Neural progenitor cell (in vitro differentiated cells): ENCODE measurements around the gene LAMA1. TPM values are rescaled to one million over a fixed set of nuclear protein-coding genes. Genes with fewer than 3 reads are reported as not detected.
A peak's percentile ranks its signal among the peaks of the same experiment; 100 is the strongest.

Experiments used
- DNase-seq: peaks from one replicate; pipeline ENCODE4 v3.0.0-alpha.2; 2016; ENCODE audit warnings: low spot score
- H2AFZ ChIP-seq: fragments of 200-600 bp; sonication (generic); replicated peaks from 2 replicates; pipeline ENCODE4 v1.6.1; 2016; ENCODE audit warnings: antibody characterized with exemption
- H3F3A ChIP-seq: fragments of 200-600 bp; sonication (generic); 2 replicates; pipeline ENCODE4 v1.6.1; 2016; ENCODE audit warnings: antibody characterized with exemption, low read depth
- H3K27ac ChIP-seq: fragments of 200-600 bp; sonication (generic); 2 replicates; pipeline ENCODE4 v1.5.1; 2016; ENCODE audit warnings: mild to moderate bottlenecking
- H3K27me3 ChIP-seq: fragments of 200-600 bp; sonication (generic); 2 replicates; pipeline ENCODE4 v1.6.1; 2016; ENCODE audit warnings: mild to moderate bottlenecking, moderate library complexity
- H3K36me3 ChIP-seq: fragments of 200-600 bp; sonication (generic); 2 replicates; pipeline ENCODE4 v1.5.1; 2016
- H3K4me1 ChIP-seq: fragments of 200-600 bp; sonication (generic); 2 replicates; pipeline ENCODE4 v1.6.1; 2016; ENCODE audit warnings: mixed run types
- H3K4me2 ChIP-seq: fragments of 200-600 bp; sonication (generic); 2 replicates; pipeline ENCODE4 v1.6.1; 2016
- H3K4me3 ChIP-seq: fragments of 200-600 bp; sonication (generic); 2 replicates; pipeline ENCODE4 v1.5.1; 2016
- H3K79me2 ChIP-seq: fragments of 200-600 bp; sonication (generic); 2 replicates; pipeline ENCODE4 v1.6.1; 2016; ENCODE audit warnings: low read depth
- H3K9ac ChIP-seq: fragments of 200-600 bp; sonication (generic); 2 replicates; pipeline ENCODE4 v1.6.1; 2016
- H3K9me3 ChIP-seq: fragments of 200-600 bp; sonication (generic); 2 replicates; pipeline ENCODE4 v1.5.1; 2016; ENCODE audit warnings: low read depth
- H4K20me1 ChIP-seq: fragments of 200-600 bp; sonication (generic); 2 replicates; pipeline ENCODE4 v1.6.1; 2016; ENCODE audit warnings: low read depth
- H3K27ac Mint-ChIP-seq: 3 replicates; pipeline ENCODE4 v1.8.0; 2021; ENCODE audit warnings: mixed read lengths
- H3K27me3 Mint-ChIP-seq: 2 replicates; pipeline ENCODE4 v1.8.0; 2022; ENCODE audit warnings: low read depth, mild to moderate bottlenecking, inconsistent platforms, moderate library complexity, mixed read lengths; ENCODE audit not compliant: insufficient read depth
- H3K36me3 Mint-ChIP-seq: 3 replicates; pipeline ENCODE4 v1.8.0; 2021; ENCODE audit warnings: mixed read lengths
- H3K4me1 Mint-ChIP-seq: 3 replicates; pipeline ENCODE4 v1.8.0; 2021; ENCODE audit warnings: mixed read lengths
- H3K4me3 Mint-ChIP-seq: 3 replicates; pipeline ENCODE4 v1.8.0; 2021; ENCODE audit warnings: mild to moderate bottlenecking, moderate library complexity, mixed read lengths
- H3K9me3 Mint-ChIP-seq: 3 replicates; pipeline ENCODE4 v1.8.0; 2020; ENCODE audit warnings: mixed read lengths
- EZH2 ChIP-seq: fragments of 200-600 bp; sonication (generic); IDR thresholded peaks from 2 replicates; pipeline ENCODE4 v1.6.1; 2017; ENCODE audit warnings: antibody characterized with exemption, mild to moderate bottlenecking, moderate library complexity
- EZH2phosphoT487 ChIP-seq: fragments of 200-600 bp; sonication (generic); IDR thresholded peaks from 2 replicates; pipeline ENCODE4 v1.6.1; 2017; ENCODE audit warnings: antibody characterized with exemption
- total RNA-seq: library from RNA; depleted of rRNA; stranded (reverse); fragments of >200 nt; gene quantifications from 2 replicates; pipeline ENCODE4 v1.2.3, GENCODE V29; 2015; ENCODE audit warnings: low replicate concordance
- TF ChIP-seq, protein P1 (sequence below): fragments of 200-600 bp; sonication (generic); IDR thresholded peaks from 2 replicates; pipeline ENCODE4 v1.5.1; 2017; ENCODE audit warnings: antibody characterized with exemption, mild to moderate bottlenecking

The LAMA1 gene
- total RNA-seq, 1 donor from 2014 or later, result 80.3 TPM

DNA sequence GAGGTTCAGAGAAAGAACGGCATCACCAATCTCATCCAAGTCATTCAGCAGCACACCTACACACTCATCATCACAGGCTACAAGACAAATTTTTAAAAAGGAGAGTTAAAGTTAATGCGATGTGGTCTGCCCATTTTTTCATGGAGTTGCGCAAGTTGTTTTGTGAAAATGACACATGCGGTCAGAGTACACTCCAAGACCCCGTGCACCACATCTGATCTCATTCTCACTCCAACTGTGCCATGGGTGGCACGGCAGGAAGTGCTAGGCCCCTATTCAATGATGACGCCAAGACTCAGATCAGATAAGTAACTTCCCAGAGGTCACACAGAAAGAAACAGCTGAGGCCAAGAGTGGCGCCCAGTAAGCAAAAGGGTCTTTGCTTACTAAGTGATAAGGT lies 119.8 kb downstream of the LAMA1 start:
- no peaks in the 10 kb centered on the region for H3F3A ChIP-seq
- peaks cover 4% of the 10 kb centered on the region for H3K36me3 ChIP-seq
- Mint-ChIP-seq H3K27ac (no peak overlapping the region), H3K36me3 (peaks cover 51% of the 10 kb centered on the region), H3K4me3 (no peak overlapping the region), H3K27me3 (no peaks in the 10 kb centered on the region), H3K4me1 (peaks cover 9% of the 10 kb centered on the region), H3K9me3 (no peaks in the 10 kb centered on the region)
- no peak for DNase-seq
- H3K27ac ChIP-seq, result no peak overlapping the region
- no peak overlapping the region for H2AFZ ChIP-seq
- H3K27me3 ChIP-seq, result no peaks in the 10 kb centered on the region
- H3K4me3 ChIP-seq, result no peak overlapping the region
- no peak overlapping the region for H3K4me2 ChIP-seq
- no peaks in the 10 kb centered on the region for H3K79me2 ChIP-seq
- H3K9me3 ChIP-seq, result no peaks in the 10 kb centered on the region
- peaks cover 11% of the 10 kb centered on the region for H4K20me1 ChIP-seq
- no peak overlapping the region for H3K9ac ChIP-seq
- H3K4me1 ChIP-seq, result peaks cover 11% of the 10 kb centered on the region
- TF ChIP-seq EZH2 (no peak), EZH2phosphoT487 (no peak)
- TF ChIP-seq, protein P1, sequence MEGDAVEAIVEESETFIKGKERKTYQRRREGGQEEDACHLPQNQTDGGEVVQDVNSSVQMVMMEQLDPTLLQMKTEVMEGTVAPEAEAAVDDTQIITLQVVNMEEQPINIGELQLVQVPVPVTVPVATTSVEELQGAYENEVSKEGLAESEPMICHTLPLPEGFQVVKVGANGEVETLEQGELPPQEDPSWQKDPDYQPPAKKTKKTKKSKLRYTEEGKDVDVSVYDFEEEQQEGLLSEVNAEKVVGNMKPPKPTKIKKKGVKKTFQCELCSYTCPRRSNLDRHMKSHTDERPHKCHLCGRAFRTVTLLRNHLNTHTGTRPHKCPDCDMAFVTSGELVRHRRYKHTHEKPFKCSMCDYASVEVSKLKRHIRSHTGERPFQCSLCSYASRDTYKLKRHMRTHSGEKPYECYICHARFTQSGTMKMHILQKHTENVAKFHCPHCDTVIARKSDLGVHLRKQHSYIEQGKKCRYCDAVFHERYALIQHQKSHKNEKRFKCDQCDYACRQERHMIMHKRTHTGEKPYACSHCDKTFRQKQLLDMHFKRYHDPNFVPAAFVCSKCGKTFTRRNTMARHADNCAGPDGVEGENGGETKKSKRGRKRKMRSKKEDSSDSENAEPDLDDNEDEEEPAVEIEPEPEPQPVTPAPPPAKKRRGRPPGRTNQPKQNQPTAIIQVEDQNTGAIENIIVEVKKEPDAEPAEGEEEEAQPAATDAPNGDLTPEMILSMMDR, result no peak

- peaks cover 50% of the 10 kb centered on the region for H3K36me3 Mint-ChIP-seq
- H4K20me1 ChIP-seq, result peaks cover 2% of the 10 kb centered on the region
- H2AFZ ChIP-seq, result no peak overlapping the region
- TF ChIP-seq EZH2 (no peak), EZH2phosphoT487 (no peak)
- TF ChIP-seq, protein P1, result no peak
- H3K36me3 ChIP-seq, result peaks cover 4% of the 10 kb centered on the region
- no peaks in the 10 kb centered on the region for H3F3A ChIP-seq
- no peaks in the 10 kb centered on the region for H3K4me1 Mint-ChIP-seq
- no peaks in the 10 kb centered on the region for H3K27me3 Mint-ChIP-seq
- no peak overlapping the region for H3K4me3 ChIP-seq
- no peak overlapping the region for H3K4me3 Mint-ChIP-seq
- H3K9me3 Mint-ChIP-seq, result no peaks in the 10 kb centered on the region
- no peaks in the 10 kb centered on the region for H3K27me3 ChIP-seq
- H3K27ac Mint-ChIP-seq, result no peak overlapping the region
- DNase-seq, result no peak
- H3K4me2 ChIP-seq, result no peak overlapping the region
- H3K9me3 ChIP-seq, result no peaks in the 10 kb centered on the region
- H3K79me2 ChIP-seq, result no peaks in the 10 kb centered on the region
- H3K4me1 ChIP-seq, result peaks cover 3% of the 10 kb centered on the region
- peak overlapping the region; percentile 37 for H3K27ac ChIP-seq
- H3K9ac ChIP-seq, result no peak overlapping the region
These were observed 122.7 kb downstream of the LAMA1 start for GRCh38 chr18:6994771-6995430.

- H3K9me3 Mint-ChIP-seq, result no peaks in the 10 kb centered on the region
- Histone ChIP-seq H3K4me2 (no peak overlapping the region), H3F3A (no peaks in the 10 kb centered on the region), H4K20me1 (peaks cover 6% of the 10 kb centered on the region), H3K4me3 (no peak overlapping the region), H3K27ac (no peak overlapping the region), H3K79me2 (no peaks in the 10 kb centered on the region), H3K9ac (no peak overlapping the region), H3K36me3 (peaks cover 4% of the 10 kb centered on the region), H3K4me1 (peaks cover 3% of the 10 kb centered on the region), H3K27me3 (no peaks in the 10 kb centered on the region), H3K9me3 (no peaks in the 10 kb centered on the region), H2AFZ (no peak overlapping the region)
- TF ChIP-seq EZH2phosphoT487, result no peak
- TF ChIP-seq EZH2, result no peak
- TF ChIP-seq, protein P1, result no peak
- H3K36me3 Mint-ChIP-seq, result peaks cover 48% of the 10 kb centered on the region
- H3K4me1 Mint-ChIP-seq, result no peaks in the 10 kb centered on the region
- H3K27ac Mint-ChIP-seq, result no peak overlapping the region
- H3K4me3 Mint-ChIP-seq, result no peak overlapping the region
- H3K27me3 Mint-ChIP-seq, result no peaks in the 10 kb centered on the region
- no peak for DNase-seq
These were observed 123.4 kb downstream of the LAMA1 start for GRCh38 chr18:6994056-6994770.
